Heart left ventricle (tissue), 16 donors: ENCODE measurements around the gene CFAP97D2. TPM values are rescaled to one million over a fixed set of nuclear protein-coding genes. Genes with fewer than 3 reads are reported as not detected.

Experiments
- ATAC-seq, 4 donors: fragments of 200-7000 bp; cut with Tn5 transposase; one replicate each; pipeline ENCODE4 v1.9.1; 2020 to 2022; ENCODE audit warnings: moderate library complexity in 4 of 4, mild to moderate bottlenecking in 3 of 4, moderate number of reproducible peaks in 1 of 4
- DNase-seq, 5 donors: peaks; one replicate each; pipeline ENCODE4 v3.0.0-alpha.2; 2020
- H3K27ac ChIP-seq, 12 donors: fragments of 200-600 bp; sonication (generic) in 4 of 12; one replicate each; pipeline versions ENCODE4 v1.5.0 to v1.8.0; 2016 to 2022; ENCODE audit warnings: mild to moderate bottlenecking in 2 of 12
- H3K27me3 ChIP-seq, 9 donors: fragments of 200-600 bp; sonication (generic) in 2 of 9; one replicate each; pipeline versions ENCODE4 v1.5.1 to v1.8.0; 2016 to 2022; ENCODE audit warnings: mild to moderate bottlenecking in 3 of 9
- H3K36me3 ChIP-seq, 9 donors: fragments of 200-600 bp; sonication (generic) in 2 of 9; one replicate each; pipeline versions ENCODE4 v1.5.0 to v1.8.0; 2018 to 2022; ENCODE audit warnings: mild to moderate bottlenecking in 2 of 9
- H3K4me1 ChIP-seq, 12 donors: fragments of 200-600 bp; sonication (generic) in 4 of 12; one replicate each; pipeline versions ENCODE4 v1.5.0 to v1.8.0; 2016 to 2022; ENCODE audit warnings: mild to moderate bottlenecking in 3 of 12
- H3K4me3 ChIP-seq, 12 donors: fragments of 200-600 bp; sonication (generic) in 4 of 12; one replicate each; pipeline versions ENCODE4 v1.5.0 to v1.8.0; 2017 to 2022; ENCODE audit warnings: mild to moderate bottlenecking in 9 of 12, moderate library complexity in 4 of 12
- H3K9me3 ChIP-seq, 12 donors: fragments of 200-600 bp; sonication (generic) in 4 of 12; one replicate each; pipeline versions ENCODE4 v1.5.0 to v1.8.0; 2016 to 2022; ENCODE audit warnings: mild to moderate bottlenecking in 1 of 12
- POLR2A ChIP-seq, 2 donors: fragments of 450-650 bp; IDR thresholded peaks; one replicate each; pipeline ENCODE4 v1.6.1; 2017; ENCODE audit warnings: antibody characterized with exemption in 2 of 2, mild to moderate bottlenecking in 2 of 2, moderate library complexity in 2 of 2
- WGBS, 4 donors: extraction: QIAGEN DNeasy Blood & Tissue Kit in 2 of 4; methylation state at CpG; one replicate each; pipeline versions ENCODE4 v1.1.5 to v1.1.7; 2013 to 2018; 5-methylcytosine and 5-hydroxymethylcytosine counted together
- intact Hi-C, 10 donors: fragments of 100-400 bp; cut with DNase I; formaldehyde crosslinking; loops; one replicate each; pipeline versions ENCODE4 v1.11.1 to v1.14.2; 2022
- polyA plus RNA-seq, 2 donors: library from polyadenylated mRNA; stranded (reverse); fragments of 200-250 nt; gene quantifications; one replicate each; pipeline ENCODE4 v1.2.3, GENCODE V29; 2013
- total RNA-seq, 9 donors: library from RNA; depleted of rRNA in 2 of 9; stranded (reverse); fragments of >200 nt in 2 of 9; fragmentation: NEBNext Ultra II Directional in 3 of 9; extraction: Animal tissue kit (Norgen Biotek cat#: 25700) in 3 of 9; gene quantifications; one replicate each; pipeline versions ENCODE4 v1.1.0 to v1.2.4, GENCODE V29; 2016 to 2023
- TF ChIP-seq, protein P1 (sequence below), 12 donors: fragments of 200-600 bp; sonication (generic) in 4 of 12; IDR thresholded peaks; one replicate each; pipeline versions ENCODE4 v1.5.0 to v1.8.0; 2018 to 2022; ENCODE audit warnings: antibody characterized with exemption in 12 of 12, mild to moderate bottlenecking in 5 of 12
- donor health status: ischemic (EF 13 %, LVEDD 7.1; RV severe dilation, severe dysfunction).
- donor health status: healthy with polysubstance abuse.
- donor health status: DM: no; HTN: yes; CAD: no.
- donor health status: DM: no; HTN: no; CAD: no.
- donor health status: ischemic (EF 25% LVEDD 6.9; RV normal size, moderate dysfunction).
- donor health status: ischemic (EF 25% LVEDD 5.7; RV mildly dilated, moderate dysfunction).
- donor health status: healthy.
- donor health status: DM: yes; HTN: yes; CAD: no.
- donor health status: ischemic (EF 35%, LVEDD 5.7; RV mildly dilated, moderate dysfunction).
- donor health status: nonischemic (EF 11% LVEDD 7.7; RV severe dilation, severe dysfunction).
- donor health status: DM: yes; HTN: yes; CAD: no.
- donor health status: PGD.
- donor health status: ischemic (EF 29% LVEDD 5.4; RV normal size, mild dysfunction).
- donor health status: nonischemic (EF 23%, LVEDD 6.1; RV moderate dilation, normal function).

Gene CFAP97D2
- total and polyA plus RNA-seq, 11 donors = not detected

DNA sequence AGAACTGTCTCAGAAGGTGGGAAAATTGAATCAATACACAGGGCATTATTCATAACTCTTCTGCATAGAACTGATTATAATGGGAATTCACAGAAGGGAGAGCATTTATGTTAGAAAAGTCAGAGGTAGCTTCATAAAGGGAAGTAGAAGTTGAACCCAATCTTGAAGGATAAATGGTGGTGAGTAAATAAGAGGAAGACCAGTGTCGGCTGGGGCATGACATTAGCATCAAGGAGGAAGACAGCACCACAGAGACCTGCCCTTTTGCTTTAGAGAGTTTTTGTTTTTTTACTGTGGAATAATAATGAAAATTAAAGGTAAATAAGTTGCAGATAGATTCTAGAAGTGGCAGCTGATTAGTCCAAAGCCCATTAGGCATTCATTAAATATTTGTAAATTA, 77.5 kb downstream of the CFAP97D2 start:
- H3K4me3 ChIP-seq = no peak overlapping the region
- DNase-seq = no peak
- intact Hi-C loops = no loop called here
- TF ChIP-seq, protein P1, sequence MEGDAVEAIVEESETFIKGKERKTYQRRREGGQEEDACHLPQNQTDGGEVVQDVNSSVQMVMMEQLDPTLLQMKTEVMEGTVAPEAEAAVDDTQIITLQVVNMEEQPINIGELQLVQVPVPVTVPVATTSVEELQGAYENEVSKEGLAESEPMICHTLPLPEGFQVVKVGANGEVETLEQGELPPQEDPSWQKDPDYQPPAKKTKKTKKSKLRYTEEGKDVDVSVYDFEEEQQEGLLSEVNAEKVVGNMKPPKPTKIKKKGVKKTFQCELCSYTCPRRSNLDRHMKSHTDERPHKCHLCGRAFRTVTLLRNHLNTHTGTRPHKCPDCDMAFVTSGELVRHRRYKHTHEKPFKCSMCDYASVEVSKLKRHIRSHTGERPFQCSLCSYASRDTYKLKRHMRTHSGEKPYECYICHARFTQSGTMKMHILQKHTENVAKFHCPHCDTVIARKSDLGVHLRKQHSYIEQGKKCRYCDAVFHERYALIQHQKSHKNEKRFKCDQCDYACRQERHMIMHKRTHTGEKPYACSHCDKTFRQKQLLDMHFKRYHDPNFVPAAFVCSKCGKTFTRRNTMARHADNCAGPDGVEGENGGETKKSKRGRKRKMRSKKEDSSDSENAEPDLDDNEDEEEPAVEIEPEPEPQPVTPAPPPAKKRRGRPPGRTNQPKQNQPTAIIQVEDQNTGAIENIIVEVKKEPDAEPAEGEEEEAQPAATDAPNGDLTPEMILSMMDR (IDR thresholded peaks at IDR 0.05) = no peak
- no peak for TF ChIP-seq POLR2A (IDR thresholded peaks at IDR 0.05)
- no peak for ATAC-seq
- 86 to 92% (median 89%) methylated on average over 1 of the region's 1 CpG for WGBS, 4 donors
- H3K27me3 ChIP-seq = no peaks in the 10 kb centered on the region
- H3K4me1 ChIP-seq = peaks cover 0 to 19% (median 1%) of the 10 kb centered on the region in 12 donors
- H3K9me3 ChIP-seq = no peaks in the 10 kb centered on the region
- H3K27ac ChIP-seq = no peak overlapping the region
- H3K36me3 ChIP-seq = peaks cover under 1 to 99% (median 97%) of the 10 kb centered on the region in 9 donors

- no peak for ATAC-seq
- H3K36me3 ChIP-seq = peaks cover 0 to 100% (median 99%) of the 10 kb centered on the region in 9 donors
- 91 to 94% (median 92%) methylated on average over 4 of the region's 4 CpGs for WGBS, 4 donors
These were observed 78.0 kb downstream of the CFAP97D2 start for GRCh38 chr13:114257014-114257413.

GRCh38 chr13:114258589-114258988, 79.5 kb downstream of the CFAP97D2 start:
- no peaks in the 10 kb centered on the region for H3K9me3 ChIP-seq
- intact Hi-C loops = no loop called here
- H3K27ac ChIP-seq = no peak overlapping the region
- H3K27me3 ChIP-seq = no peaks in the 10 kb centered on the region
- peaks cover 0 to 22% (median 4%) of the 10 kb centered on the region in 12 donors for H3K4me1 ChIP-seq
- no peak for DNase-seq
- WGBS, 4 donors = 94 to 96% (median 95%) methylated on average over 8 of the region's 8 CpGs
- peaks cover 0 to 100% (median 99%) of the 10 kb centered on the region in 9 donors for H3K36me3 ChIP-seq
- TF ChIP-seq, protein P1 (IDR thresholded peaks at IDR 0.05) = no peak
- TF ChIP-seq POLR2A (IDR thresholded peaks at IDR 0.05) = no peak
- no peak for ATAC-seq
- no peak overlapping the region for H3K4me3 ChIP-seq

More at GRCh38 chr13:114257014-114257413, 78.0 kb downstream of the CFAP97D2 start:
- Histone ChIP-seq H3K27ac (no peak overlapping the region), H3K4me1 (peaks cover 0 to 19% (median 4%) of the 10 kb centered on the region in 12 donors), H3K27me3 (no peaks in the 10 kb centered on the region), H3K9me3 (no peaks in the 10 kb centered on the region), H3K4me3 (no peak overlapping the region)
- TF ChIP-seq POLR2A (IDR thresholded peaks at IDR 0.05) = no peak
- no peak for DNase-seq
- intact Hi-C loops = no loop called here

GRCh38 chr13:114259374-114259773, 80.3 kb downstream of the CFAP97D2 start:
- Histone ChIP-seq H3K9me3 (no peaks in the 10 kb centered on the region), H3K27me3 (no peaks in the 10 kb centered on the region), H3K4me1 (peaks cover 0 to 22% (median 4%) of the 10 kb centered on the region in 12 donors), H3K36me3 (peaks cover 0 to 100% (median 99%) of the 10 kb centered on the region in 9 donors), H3K27ac (no peak overlapping the region), H3K4me3 (no peak overlapping the region)
- DNase-seq (no peak), ATAC-seq (no peak)
- WGBS, 4 donors = 75 to 84% (median 80%) methylated on average over 7 of the region's 7 CpGs
- intact Hi-C loops = no loop called here
- no peak for TF ChIP-seq POLR2A (IDR thresholded peaks at IDR 0.05)
- TF ChIP-seq, protein P1 (IDR thresholded peaks at IDR 0.05) = no peak

- TF ChIP-seq, protein P1 (IDR thresholded peaks at IDR 0.05) = no peak
- no peak for TF ChIP-seq POLR2A (IDR thresholded peaks at IDR 0.05)
- H3K36me3 ChIP-seq = peaks cover 0 to 100% (median 99%) of the 10 kb centered on the region in 9 donors
- intact Hi-C loops = no loop called here
- H3K27ac ChIP-seq = peak overlapping the region in 1 of 12 donors; percentile 20
- no peak overlapping the region for H3K4me3 ChIP-seq
- DNase-seq (peak in 1 of 5 donors; percentile 33), ATAC-seq (peak in 3 of 4 donors; percentile 53 to 82 (median 77))
- 60 to 76% (median 67%) methylated on average over 4 of the region's 4 CpGs for WGBS, 4 donors
- H3K9me3 ChIP-seq = no peaks in the 10 kb centered on the region
- no peaks in the 10 kb centered on the region for H3K27me3 ChIP-seq
- peaks cover 0 to 22% (median 4%) of the 10 kb centered on the region in 12 donors for H3K4me1 ChIP-seq
These were observed 80.9 kb downstream of the CFAP97D2 start for GRCh38 chr13:114259974-114260373.
